Heart right ventricle (tissue), 16 donors: ENCODE results near the gene MED16. TPM values are rescaled to one million over a fixed set of nuclear protein-coding genes. Genes with fewer than 3 reads are reported as not detected.

Experiments used
- ATAC-seq, 8 donors: fragments of 200-7000 bp; cut with Tn5 transposase; one replicate each; pipeline ENCODE4 v1.9.1; 2020; ENCODE audit warnings: mild to moderate bottlenecking in 8 of 8, moderate library complexity in 8 of 8, moderate number of reproducible peaks in 1 of 8
- DNase-seq, 2 donors: peaks; one replicate each; pipeline ENCODE4 v3.0.0-alpha.2; 2020
- H3K27ac ChIP-seq, 10 donors: fragments of 200-600 bp; sonication (generic) in 2 of 10; one replicate each; pipeline versions ENCODE4 v1.5.0 to v1.8.0; 2020 to 2022; ENCODE audit warnings: mild to moderate bottlenecking in 3 of 10
- H3K27me3 ChIP-seq, 7 donors: fragments of 200-600 bp; one replicate each; pipeline ENCODE4 v1.8.0; 2021 to 2022; ENCODE audit warnings: mild to moderate bottlenecking in 2 of 7
- H3K36me3 ChIP-seq, 9 donors: fragments of 200-600 bp; sonication (generic) in 1 of 9; one replicate each; pipeline versions ENCODE4 v1.5.0 to v1.8.0; 2020 to 2022; ENCODE audit warnings: mild to moderate bottlenecking in 2 of 9
- H3K4me1 ChIP-seq, 9 donors: fragments of 200-600 bp; sonication (generic) in 1 of 9; one replicate each; pipeline versions ENCODE4 v1.5.0 to v1.8.0; 2020 to 2022; ENCODE audit warnings: mild to moderate bottlenecking in 4 of 9
- H3K4me3 ChIP-seq, 10 donors: fragments of 200-600 bp; sonication (generic) in 2 of 10; one replicate each; pipeline versions ENCODE4 v1.5.0 to v1.8.0; 2020 to 2022; ENCODE audit warnings: mild to moderate bottlenecking in 7 of 10, moderate library complexity in 2 of 10
- H3K9me3 ChIP-seq, 11 donors: fragments of 200-600 bp in 10 of 11; sonication (generic) in 2 of 11; one replicate each; pipeline versions ENCODE4 v1.5.0 to v1.8.0; 2013 to 2022; ENCODE audit warnings: mild to moderate bottlenecking in 2 of 11, control low read depth in 1 of 11, moderate library complexity in 1 of 11
- WGBS, 2 donors: extraction: QIAGEN DNeasy Blood & Tissue Kit; methylation state at CpG; one replicate each; pipeline ENCODE4 v1.1.7; 2013; ENCODE audit warnings: inconsistent platforms in 1 of 2; 5-methylcytosine and 5-hydroxymethylcytosine counted together
- intact Hi-C, 10 donors: fragments of 100-400 bp; cut with DNase I; formaldehyde crosslinking; loops; one replicate each; pipeline versions ENCODE4 v1.11.1 to v1.14.2; 2022
- polyA plus RNA-seq, 2 donors: library from polyadenylated mRNA; stranded (reverse); fragments of 200-250 nt; gene quantifications; one replicate each; pipeline ENCODE4 v1.2.3, GENCODE V29; 2013
- total RNA-seq, 10 donors: library from RNA; stranded (reverse); fragmentation: NEBNext Ultra II Directional in 3 of 10; extraction: Animal tissue kit (Norgen Biotek cat#: 25700) in 3 of 10; gene quantifications; one replicate each; pipeline versions ENCODE4 v1.2.1 to v1.2.4, GENCODE V29; 2021 to 2023
- TF ChIP-seq, protein P1 (sequence below), 9 donors: fragments of 200-600 bp; sonication (generic) in 2 of 9; IDR thresholded peaks; one replicate each; pipeline versions ENCODE4 v1.5.0 to v1.8.0; 2021 to 2022; ENCODE audit warnings: antibody characterized with exemption in 9 of 9, mild to moderate bottlenecking in 5 of 9, moderate library complexity in 1 of 9
- donor health status: Arrhythmogenic right ventricular cardiomyopathy.
- donor health status: ischemic (EF 13 %, LVEDD 7.1; RV severe dilation, severe dysfunction).
- donor health status: healthy with polysubstance abuse.
- donor health status: DM: no; HTN: yes; CAD: no.
- donor health status: DM: no; HTN: no; CAD: no.
- donor health status: ischemic (EF 25% LVEDD 6.9; RV normal size, moderate dysfunction).
- donor health status: ischemic (EF 25% LVEDD 5.7; RV mildly dilated, moderate dysfunction).
- donor health status: healthy.
- donor health status: DM: yes; HTN: yes; CAD: no.
- donor health status: Ischemic cardiomyopathy.
- donor health status: ischemic (EF 35%, LVEDD 5.7; RV mildly dilated, moderate dysfunction).
- donor health status: nonischemic (EF 11% LVEDD 7.7; RV severe dilation, severe dysfunction).
- donor health status: DM: yes; HTN: yes; CAD: no.
- donor health status: PGD.
- donor health status: ischemic (EF 29% LVEDD 5.4; RV normal size, mild dysfunction).
- donor health status: nonischemic (EF 23%, LVEDD 6.1; RV moderate dilation, normal function).

The MED16 gene
- total and polyA plus RNA-seq, 12 donors, result 17.6 to 42.9 (median 27.7) TPM

DNA sequence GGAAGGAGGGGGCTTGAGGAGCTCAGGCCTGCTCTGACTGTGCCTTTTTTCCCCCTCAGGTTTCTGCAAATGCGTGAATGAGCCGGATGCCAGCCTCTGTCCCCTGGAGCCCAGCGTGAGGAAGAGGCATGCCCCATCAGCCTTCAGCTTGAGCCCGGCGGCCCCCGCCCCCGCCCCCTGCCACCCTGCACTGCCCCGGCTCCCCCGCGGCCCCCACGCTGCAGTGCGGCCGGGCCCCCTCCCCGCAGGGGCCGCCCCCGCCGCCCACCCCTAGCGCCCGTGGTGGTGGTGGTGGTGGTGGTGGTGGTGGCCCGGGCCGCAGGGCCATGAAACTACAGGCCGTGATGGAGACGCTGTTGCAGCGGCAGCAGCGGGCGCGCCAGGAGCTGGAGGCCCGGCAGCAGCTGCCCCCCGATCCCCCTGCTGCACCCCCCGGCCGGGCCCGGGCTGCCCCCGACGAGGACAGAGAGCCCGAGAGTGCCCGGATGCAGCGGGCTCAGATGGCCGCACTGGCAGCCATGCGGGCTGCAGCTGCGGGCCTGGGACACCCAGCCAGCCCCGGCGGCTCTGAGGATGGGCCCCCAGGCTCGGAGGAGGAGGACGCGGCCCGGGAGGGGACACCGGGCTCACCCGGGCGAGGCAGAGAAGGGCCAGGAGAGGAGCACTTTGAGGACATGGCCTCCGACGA lies 36.4 kb upstream of the MED16 start:
- Histone ChIP-seq H3K36me3 (peaks cover 0 to 7% (median 0%) of the 10 kb centered on the region in 9 donors), H3K4me3 (no peak overlapping the region), H3K4me1 (peaks cover 27 to 58% (median 40%) of the 10 kb centered on the region in 9 donors), H3K27me3 (no peaks in the 10 kb centered on the region), H3K9me3 (no peaks in the 10 kb centered on the region), H3K27ac (no peak overlapping the region)
- DNase-seq, result peak in 1 of 2 donors; percentile 7
- intact Hi-C loops, result loop anchor here in 4 of 10 donors (2.0 to 10.0 kb wide), 4 partner anchors 67 to 315 kb away; partner anchors contain the start of genes ATP5F1D (in 2 of the 4), CBARP (in 1 of the 4) and MIDN (in 1 of the 4)
- ATAC-seq, result no peak
- WGBS, 2 donors, result 95 to 96% methylated on average over 43 to 51 of the region's 51 CpGs
- TF ChIP-seq, protein P1, sequence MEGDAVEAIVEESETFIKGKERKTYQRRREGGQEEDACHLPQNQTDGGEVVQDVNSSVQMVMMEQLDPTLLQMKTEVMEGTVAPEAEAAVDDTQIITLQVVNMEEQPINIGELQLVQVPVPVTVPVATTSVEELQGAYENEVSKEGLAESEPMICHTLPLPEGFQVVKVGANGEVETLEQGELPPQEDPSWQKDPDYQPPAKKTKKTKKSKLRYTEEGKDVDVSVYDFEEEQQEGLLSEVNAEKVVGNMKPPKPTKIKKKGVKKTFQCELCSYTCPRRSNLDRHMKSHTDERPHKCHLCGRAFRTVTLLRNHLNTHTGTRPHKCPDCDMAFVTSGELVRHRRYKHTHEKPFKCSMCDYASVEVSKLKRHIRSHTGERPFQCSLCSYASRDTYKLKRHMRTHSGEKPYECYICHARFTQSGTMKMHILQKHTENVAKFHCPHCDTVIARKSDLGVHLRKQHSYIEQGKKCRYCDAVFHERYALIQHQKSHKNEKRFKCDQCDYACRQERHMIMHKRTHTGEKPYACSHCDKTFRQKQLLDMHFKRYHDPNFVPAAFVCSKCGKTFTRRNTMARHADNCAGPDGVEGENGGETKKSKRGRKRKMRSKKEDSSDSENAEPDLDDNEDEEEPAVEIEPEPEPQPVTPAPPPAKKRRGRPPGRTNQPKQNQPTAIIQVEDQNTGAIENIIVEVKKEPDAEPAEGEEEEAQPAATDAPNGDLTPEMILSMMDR (IDR thresholded peaks at IDR 0.05), result no peak

DNA sequence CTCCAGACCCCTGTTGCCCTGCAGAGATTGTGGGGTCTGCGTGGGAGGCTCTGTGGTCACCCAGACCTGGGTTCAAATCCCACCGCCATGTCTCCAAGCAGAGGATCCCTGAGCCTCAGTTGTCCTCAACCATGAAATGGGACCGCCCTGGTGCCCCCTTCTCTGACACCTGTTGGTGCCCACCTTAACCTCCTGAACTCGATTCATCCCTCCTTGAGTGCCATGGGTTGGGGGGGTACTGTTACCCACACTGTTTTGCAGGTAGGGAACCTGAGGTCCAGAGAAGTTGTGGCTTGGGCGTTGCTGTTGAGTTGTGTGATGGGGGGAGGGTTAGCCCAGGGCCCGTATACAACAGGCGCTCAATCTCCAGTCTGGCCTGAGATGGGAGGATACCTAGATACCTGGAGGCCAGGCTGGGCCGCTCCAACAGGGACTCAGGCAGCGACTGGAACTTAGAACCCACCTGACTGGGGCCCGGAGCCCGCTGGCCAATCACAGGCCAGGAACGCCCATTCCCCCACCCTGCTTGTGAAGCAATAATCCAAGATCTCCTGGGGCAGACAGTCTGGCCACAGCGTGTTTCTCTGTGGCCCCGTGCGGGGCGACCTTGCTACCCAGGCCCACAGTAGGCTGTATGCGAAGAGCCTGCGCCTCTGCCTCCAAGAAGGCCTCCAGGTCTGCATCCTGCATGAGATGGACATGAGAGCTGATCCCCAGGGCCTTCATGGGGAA lies 35.6 kb upstream of the MED16 start:
- H3K9me3 ChIP-seq, result no peaks in the 10 kb centered on the region
- TF ChIP-seq, protein P1 (IDR thresholded peaks at IDR 0.05), result no peak
- peak overlapping the region in 2 of 10 donors; percentile 88 to 98 for H3K27ac ChIP-seq
- intact Hi-C loops, result loop anchor here in 4 of 10 donors (2.0 to 10.0 kb wide), 4 partner anchors 68 to 316 kb away; partner anchors contain the start of genes ATP5F1D (in 2 of the 4), CBARP (in 1 of the 4) and MIDN (in 1 of the 4)
- WGBS, 2 donors, result 90 to 92% methylated on average over 18 of the region's 18 CpGs
- no peak for ATAC-seq
- DNase-seq, result peak in 1 of 2 donors; percentile 28
- H3K36me3 ChIP-seq, result peaks cover 0 to 7% (median 0%) of the 10 kb centered on the region in 9 donors
- H3K4me1 ChIP-seq, result peaks cover 20 to 58% (median 33%) of the 10 kb centered on the region in 9 donors
- H3K27me3 ChIP-seq, result no peaks in the 10 kb centered on the region
- no peak overlapping the region for H3K4me3 ChIP-seq

DNA sequence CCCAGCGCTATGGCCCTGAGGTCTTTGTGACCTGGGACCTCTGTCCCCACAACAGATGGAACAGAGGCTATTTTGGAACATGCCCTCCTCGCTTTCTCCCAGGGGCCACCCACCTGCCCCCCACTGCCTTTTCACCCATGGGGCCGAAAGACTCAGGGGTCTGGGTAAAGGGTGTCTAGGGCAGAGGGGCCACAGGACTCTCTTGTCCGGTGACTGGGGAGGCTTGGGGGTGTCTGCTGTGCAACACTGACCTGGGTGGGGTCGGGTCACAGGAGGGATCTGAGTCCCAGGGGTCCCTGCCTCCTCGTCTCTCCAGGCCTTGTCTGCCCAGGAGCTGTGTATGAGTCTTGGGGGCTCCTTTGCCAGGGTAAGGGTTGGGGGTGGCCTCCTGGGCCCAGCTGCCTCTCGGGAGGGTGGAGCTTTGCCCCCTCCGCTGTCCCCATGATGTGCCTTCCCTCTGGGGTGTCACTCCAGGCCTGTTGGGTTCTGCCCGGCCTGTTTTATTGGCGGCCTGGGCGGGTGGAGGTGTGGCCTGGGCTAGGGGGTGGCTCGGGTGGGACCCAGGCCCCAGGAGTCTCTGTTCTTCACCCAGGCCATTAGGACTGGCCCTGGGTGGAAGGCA lies 34.9 kb upstream of the MED16 start:
- intact Hi-C loops, result loop anchor here in 4 of 10 donors (2.0 to 10.0 kb wide), 4 partner anchors 69 to 317 kb away; partner anchors contain the start of genes ATP5F1D (in 2 of the 4), CBARP (in 1 of the 4) and MIDN (in 1 of the 4)
- Histone ChIP-seq H3K27ac (peak overlapping the region in 7 of 10 donors; percentile 70 to 98 (median 87)), H3K4me3 (peak overlapping the region in 8 of 10 donors; percentile 67 to 99 (median 86)), H3K27me3 (no peaks in the 10 kb centered on the region), H3K36me3 (peaks cover 0 to 7% (median 0%) of the 10 kb centered on the region in 9 donors), H3K4me1 (peaks cover 12 to 52% (median 26%) of the 10 kb centered on the region in 9 donors), H3K9me3 (no peaks in the 10 kb centered on the region)
- ATAC-seq (no peak), DNase-seq (peak in 1 of 2 donors; percentile 14)
- 73 to 75% methylated on average over 12 of the region's 12 CpGs for WGBS, 2 donors
- TF ChIP-seq, protein P1 (IDR thresholded peaks at IDR 0.05), result no peak
